HepG2 (cell line): ENCODE results near the gene TXNDC9. TPM values are rescaled to one million over a fixed set of nuclear protein-coding genes. Genes with fewer than 3 reads are reported as not detected.

Experiments used
- CEBPG ChIP-seq: IDR thresholded peaks from 2 replicates; pipeline ENCODE4 v1.6.1; 2016
- MLXIP ChIP-seq: sonication (generic); formaldehyde crosslinking; IDR thresholded peaks from 2 replicates; pipeline ENCODE4 v1.9.0; 2021; ENCODE audit warnings: missing genetic modification reagents, borderline replicate concordance
- MXD1 ChIP-seq: sonication (generic); formaldehyde crosslinking; IDR thresholded peaks from 2 replicates; pipeline ENCODE4 v1.4.0; 2020; ENCODE audit warnings: mild to moderate bottlenecking, missing genetic modification reagents
- MYC ChIP-seq: sonication (generic); formaldehyde crosslinking; IDR thresholded peaks from 2 replicates; pipeline ENCODE4 v1.9.0; 2021; ENCODE audit warnings: missing genetic modification reagents, borderline replicate concordance
- NFKBIZ ChIP-seq: IDR thresholded peaks from 2 replicates; pipeline ENCODE4 v1.6.1; 2018; ENCODE audit warnings: missing genetic modification reagents, missing compliant biosample characterization
- SP1 ChIP-seq, 2 experiments: fragments of 450-650 bp in 1 of 2; sonication (generic) in 1 of 2; formaldehyde crosslinking in 1 of 2; IDR thresholded peaks; 2 replicates each; pipeline versions ENCODE4 v1.4.0 to v1.6.1; 2016 to 2020; ENCODE audit warnings: missing genetic modification reagents in 1 of 2
- ZNF124 ChIP-seq: sonication (generic); formaldehyde crosslinking; IDR thresholded peaks from 2 replicates; pipeline ENCODE4 v1.4.0; 2020; ENCODE audit warnings: missing genetic modification reagents
- ZNF512B ChIP-seq: sonication (generic); formaldehyde crosslinking; IDR thresholded peaks from 2 replicates; pipeline ENCODE4 v1.5.1; 2020; ENCODE audit warnings: missing genetic modification reagents, mild to moderate bottlenecking, borderline replicate concordance
- ZNF552 ChIP-seq: sonication (generic); formaldehyde crosslinking; IDR thresholded peaks from 2 replicates; pipeline ENCODE4 v1.9.0; 2022; ENCODE audit warnings: missing genetic modification reagents, mild to moderate bottlenecking, borderline replicate concordance
- polyA plus RNA-seq, 8 experiments: library from polyadenylated mRNA; depleted of rRNA in 3 of 8; stranded (reverse) in 7 of 8; unstranded in 1 of 8; fragments of >200 nt; fragmentation: Illumina TruSeq in 4 of 8; extraction: Trizol in 4 of 8; gene quantifications; 2 replicates each; pipeline versions ENCODE4 v1.2.1 to v1.2.3, GENCODE V29; 2011 to 2016; ENCODE audit warnings: low read depth in 4 of 8, missing spikeins in 1 of 8, mixed read lengths in 1 of 8; ENCODE audit not compliant: insufficient read depth in 1 of 8
- total RNA-seq, 5 experiments: library from RNA; depleted of rRNA; stranded (reverse); fragments of >200 nt; fragmentation: Illumina TruSeq; extraction: Trizol; gene quantifications; 2 replicates each; pipeline ENCODE4 v1.2.3, GENCODE V29; 2016; ENCODE audit warnings: low read depth in 1 of 5
- TF ChIP-seq, protein P1 (sequence below): sonication (generic); formaldehyde crosslinking; IDR thresholded peaks from one replicate; pipeline ENCODE4 v1.5.1; 2020; ENCODE audit warnings: mild to moderate bottlenecking, missing genetic modification reagents; ENCODE audit errors: not compliant biosample characterization
- TF ChIP-seq, protein P2 (sequence below), 2 experiments: fragments of 450-650 bp in 1 of 2; sonication (generic) in 1 of 2; formaldehyde crosslinking; IDR thresholded peaks; 2 replicates each; pipeline versions ENCODE4 v1.5.0 to v1.8.0; 2020 to 2022; ENCODE audit warnings: mild to moderate bottlenecking in 1 of 2, missing genetic modification reagents in 1 of 2

The TXNDC9 gene
- total and polyA plus RNA-seq, 2 of the 13 experiments (the other 11 are each of a cell fraction or from before 2014, with no cell fraction given): 35.2 to 94.6 TPM

DNA sequence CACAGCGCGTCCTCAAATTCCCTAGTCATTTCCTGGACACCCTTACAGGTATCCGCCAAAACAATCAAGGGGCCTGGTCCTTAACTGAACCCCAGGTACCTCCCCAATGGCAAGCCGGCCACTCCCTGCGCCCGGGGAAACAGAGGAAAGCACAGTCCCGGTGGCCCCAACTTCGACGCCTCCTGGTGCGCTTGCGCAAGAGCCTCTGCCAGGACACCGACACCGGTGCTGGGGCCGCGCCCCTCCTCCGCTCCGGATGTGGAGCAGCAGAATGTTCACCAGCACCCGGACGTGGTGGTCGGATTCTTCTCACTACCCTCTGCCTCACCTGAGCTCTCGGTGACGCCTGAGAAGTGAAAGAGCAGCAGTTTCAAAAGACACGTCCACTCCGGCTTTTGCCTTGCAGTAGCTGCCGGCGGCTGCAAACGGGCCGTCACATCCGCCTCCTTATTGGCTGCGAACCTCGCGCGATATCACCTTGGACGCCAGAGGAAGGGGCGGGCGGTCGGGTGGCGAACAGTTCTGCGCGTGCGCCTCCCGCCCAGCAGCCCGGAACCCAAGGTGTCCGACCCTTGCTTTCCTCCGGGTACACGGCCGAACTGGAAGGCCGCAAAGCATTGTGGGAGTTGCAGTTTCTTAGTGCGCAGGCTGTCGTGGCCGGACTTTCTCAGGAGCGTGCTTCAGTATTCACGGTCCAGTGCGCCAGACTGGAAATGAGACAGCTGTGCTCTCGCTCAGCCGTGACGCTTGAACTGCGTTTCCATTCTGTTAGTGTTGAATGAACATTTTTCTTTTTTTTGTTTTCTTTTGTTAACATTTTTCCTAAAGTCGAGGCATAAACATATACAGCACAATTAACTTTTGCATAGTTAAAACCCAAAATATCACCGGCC, at the start of gene TXNDC9 (continued):
- peak; percentile 96 for TF ChIP-seq MYC
- no peak; the same call in 1 of the 2 replicates for TF ChIP-seq MXD1
- peak; percentile 81; the same call in 1 of the 2 replicates for TF ChIP-seq NFKBIZ (CRISPR knock-in tag)
- TF ChIP-seq ZNF124 (CRISPR knock-in tag): peak; percentile 41; the same call in 1 of the 2 replicates
- TF ChIP-seq, protein P1, sequence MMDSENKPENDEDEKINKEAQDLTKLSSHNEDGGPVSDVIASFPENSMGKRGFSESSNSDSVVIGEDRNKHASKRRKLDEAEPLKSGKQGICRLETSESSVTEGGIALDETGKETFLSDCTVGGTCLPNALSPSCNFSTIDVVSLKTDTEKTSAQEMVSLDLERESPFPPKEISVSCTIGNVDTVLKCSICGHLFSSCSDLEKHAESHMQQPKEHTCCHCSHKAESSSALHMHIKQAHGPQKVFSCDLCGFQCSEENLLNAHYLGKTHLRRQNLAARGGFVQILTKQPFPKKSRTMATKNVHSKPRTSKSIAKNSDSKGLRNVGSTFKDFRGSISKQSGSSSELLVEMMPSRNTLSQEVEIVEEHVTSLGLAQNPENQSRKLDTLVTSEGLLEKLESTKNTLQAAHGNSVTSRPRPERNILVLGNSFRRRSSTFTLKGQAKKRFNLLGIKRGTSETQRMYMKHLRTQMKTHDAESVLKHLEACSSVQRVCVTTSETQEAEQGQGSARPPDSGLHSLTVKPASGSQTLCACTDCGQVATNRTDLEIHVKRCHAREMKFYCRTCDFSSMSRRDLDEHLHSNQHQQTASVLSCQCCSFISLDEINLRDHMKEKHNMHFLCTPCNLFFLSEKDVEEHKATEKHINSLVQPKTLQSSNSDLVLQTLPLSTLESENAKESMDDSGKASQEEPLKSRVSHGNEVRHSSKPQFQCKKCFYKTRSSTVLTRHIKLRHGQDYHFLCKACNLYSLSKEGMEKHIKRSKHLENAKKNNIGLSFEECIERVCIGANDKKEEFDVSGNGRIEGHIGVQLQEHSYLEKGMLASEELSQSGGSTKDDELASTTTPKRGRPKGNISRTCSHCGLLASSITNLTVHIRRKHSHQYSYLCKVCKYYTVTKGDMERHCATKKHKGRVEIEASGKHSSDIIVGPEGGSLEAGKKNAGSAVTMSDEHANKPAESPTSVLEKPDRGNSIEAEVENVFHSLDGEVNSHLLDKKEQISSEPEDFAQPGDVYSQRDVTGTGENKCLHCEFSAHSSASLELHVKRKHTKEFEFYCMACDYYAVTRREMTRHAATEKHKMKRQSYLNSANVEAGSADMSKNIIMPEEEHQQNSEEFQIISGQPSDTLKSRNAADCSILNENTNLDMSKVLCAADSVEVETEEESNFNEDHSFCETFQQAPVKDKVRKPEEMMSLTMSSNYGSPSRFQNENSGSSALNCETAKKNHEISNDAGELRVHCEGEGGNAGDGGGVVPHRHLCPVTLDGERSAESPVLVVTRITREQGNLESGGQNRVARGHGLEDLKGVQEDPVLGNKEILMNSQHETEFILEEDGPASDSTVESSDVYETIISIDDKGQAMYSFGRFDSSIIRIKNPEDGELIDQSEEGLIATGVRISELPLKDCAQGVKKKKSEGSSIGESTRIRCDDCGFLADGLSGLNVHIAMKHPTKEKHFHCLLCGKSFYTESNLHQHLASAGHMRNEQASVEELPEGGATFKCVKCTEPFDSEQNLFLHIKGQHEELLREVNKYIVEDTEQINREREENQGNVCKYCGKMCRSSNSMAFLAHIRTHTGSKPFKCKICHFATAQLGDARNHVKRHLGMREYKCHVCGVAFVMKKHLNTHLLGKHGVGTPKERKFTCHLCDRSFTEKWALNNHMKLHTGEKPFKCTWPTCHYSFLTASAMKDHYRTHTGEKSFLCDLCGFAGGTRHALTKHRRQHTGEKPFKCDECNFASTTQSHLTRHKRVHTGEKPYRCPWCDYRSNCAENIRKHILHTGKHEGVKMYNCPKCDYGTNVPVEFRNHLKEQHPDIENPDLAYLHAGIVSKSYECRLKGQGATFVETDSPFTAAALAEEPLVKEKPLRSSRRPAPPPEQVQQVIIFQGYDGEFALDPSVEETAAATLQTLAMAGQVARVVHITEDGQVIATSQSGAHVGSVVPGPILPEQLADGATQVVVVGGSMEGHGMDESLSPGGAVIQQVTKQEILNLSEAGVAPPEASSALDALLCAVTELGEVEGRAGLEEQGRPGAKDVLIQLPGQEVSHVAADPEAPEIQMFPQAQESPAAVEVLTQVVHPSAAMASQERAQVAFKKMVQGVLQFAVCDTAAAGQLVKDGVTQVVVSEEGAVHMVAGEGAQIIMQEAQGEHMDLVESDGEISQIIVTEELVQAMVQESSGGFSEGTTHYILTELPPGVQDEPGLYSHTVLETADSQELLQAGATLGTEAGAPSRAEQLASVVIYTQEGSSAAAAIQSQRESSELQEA: no peak
- TF ChIP-seq, protein P2, sequence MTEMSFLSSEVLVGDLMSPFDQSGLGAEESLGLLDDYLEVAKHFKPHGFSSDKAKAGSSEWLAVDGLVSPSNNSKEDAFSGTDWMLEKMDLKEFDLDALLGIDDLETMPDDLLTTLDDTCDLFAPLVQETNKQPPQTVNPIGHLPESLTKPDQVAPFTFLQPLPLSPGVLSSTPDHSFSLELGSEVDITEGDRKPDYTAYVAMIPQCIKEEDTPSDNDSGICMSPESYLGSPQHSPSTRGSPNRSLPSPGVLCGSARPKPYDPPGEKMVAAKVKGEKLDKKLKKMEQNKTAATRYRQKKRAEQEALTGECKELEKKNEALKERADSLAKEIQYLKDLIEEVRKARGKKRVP (CRISPR knock-in tag; IDR thresholded peaks at IDR 0.05): peak in 1 of 2 experiments; percentile 42; a peak in 1 of 4 replicates
- 0 out of 2 replicates have a peak, but pooled peaks have one; percentile 68 for TF ChIP-seq ZNF552 (CRISPR knock-in tag)
- no peak for TF ChIP-seq SP1 (IDR thresholded peaks at IDR 0.05)
- peak; percentile 94 for TF ChIP-seq SP1 (CRISPR knock-in tag; IDR thresholded peaks at IDR 0.05)
- 0 out of 2 replicates have a peak, but pooled peaks have one; percentile 66 for TF ChIP-seq MLXIP (CRISPR knock-in tag)
- peak; percentile 97 for TF ChIP-seq CEBPG (CRISPR knock-in tag)
- no peak; the same call in 1 of the 2 replicates for TF ChIP-seq ZNF512B (CRISPR knock-in tag)
